NCI-H82 treated with DMSO at 0.1 percent for 48 hours (cell line): ENCODE results near the gene F10.
"Not testable (repeated sequence)": the region's sequence is repeated elsewhere in the genome, so short reads cannot be mapped to it uniquely, and the experiment has no call there.

Source experiments
- DNase-seq: peaks from one replicate; lab custom pipeline; 2025; ENCODE audit not compliant: unreplicated experiment; lab: John Stamatoyannopoulos, UW

Gene F10

GRCh38 chr13:113098162-113098732, 24.4 kb upstream of the F10 start:
- DNase-seq = no peak

- no peak for DNase-seq
Observed at GRCh38 chr13:113099142-113099541, 23.5 kb upstream of the F10 start.

DNA sequence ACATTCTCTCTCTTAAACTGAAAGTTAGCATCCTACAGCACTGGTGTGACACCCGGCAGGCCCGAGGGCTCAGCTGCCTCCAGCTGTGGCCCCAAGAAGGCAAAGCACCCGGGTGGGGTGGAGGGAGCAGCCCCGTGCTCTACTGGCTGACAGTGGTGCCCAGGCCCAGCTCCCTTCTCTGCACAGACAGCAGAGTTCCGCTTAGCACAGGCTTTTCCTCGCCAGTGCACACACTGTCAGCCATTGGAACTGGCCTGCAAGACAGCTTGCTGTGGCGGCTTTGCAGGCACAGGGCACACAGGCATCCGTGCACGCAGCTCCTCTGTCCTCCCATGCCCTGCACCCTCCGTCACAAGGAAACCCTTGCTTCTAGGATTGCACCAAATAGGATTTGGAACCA, 20.3 kb upstream of the F10 start:
- not testable (repeated sequence) for DNase-seq

GRCh38 chr13:113102727-113103126, 19.9 kb upstream of the F10 start:
- DNase-seq = no peak

GRCh38 chr13:113103646-113104045, 19.0 kb upstream of the F10 start:
- no peak for DNase-seq

- no peak for DNase-seq
Observed at GRCh38 chr13:113105032-113105920, 17.3 kb upstream of the F10 start, which contains the start of gene F7. F7 (plus strand) TSS chr13:113105791; CDS start chr13:113105842, 51 bp downstream.

- DNase-seq = no peak
Observed at GRCh38 chr13:113105921-113106452, 16.6 kb upstream of the F10 start.

GRCh38 chr13:113106711-113107351, 15.8 kb upstream of the F10 start:
- DNase-seq = no peak

GRCh38 chr13:113108521-113108920, 14.1 kb upstream of the F10 start:
- DNase-seq = not testable (repeated sequence)

GRCh38 chr13:113109151-113110047, 13.2 kb upstream of the F10 start:
- DNase-seq = no peak

GRCh38 chr13:113110048-113110851, 12.3 kb upstream of the F10 start:
- no peak for DNase-seq

DNA sequence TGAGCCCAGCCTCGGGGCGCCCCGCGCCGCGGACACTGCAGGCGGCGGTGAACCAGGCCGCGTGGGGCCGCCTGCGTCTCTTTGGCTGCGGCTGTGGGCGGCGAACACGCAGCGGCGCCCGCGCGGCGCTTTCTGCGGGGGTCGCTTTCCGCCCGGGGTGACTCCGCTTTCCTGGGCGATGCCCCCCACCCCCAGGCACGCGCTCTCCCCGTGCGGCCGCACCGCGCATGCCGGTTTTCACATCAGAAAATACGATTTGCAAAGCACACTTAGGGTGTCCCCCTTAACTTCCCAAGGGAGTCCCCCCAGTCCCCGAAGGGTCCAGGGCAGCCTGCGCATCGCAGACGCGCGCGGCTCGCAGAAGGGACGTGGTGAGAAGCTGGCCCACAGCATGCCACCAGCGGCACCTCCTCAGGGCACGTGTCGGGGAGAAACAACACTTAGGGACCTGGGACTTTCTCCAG, 11.7 kb upstream of the F10 start:
- DNase-seq = no peak

- not testable (repeated sequence) for DNase-seq
Observed at GRCh38 chr13:113111821-113112220, 10.8 kb upstream of the F10 start.

DNA sequence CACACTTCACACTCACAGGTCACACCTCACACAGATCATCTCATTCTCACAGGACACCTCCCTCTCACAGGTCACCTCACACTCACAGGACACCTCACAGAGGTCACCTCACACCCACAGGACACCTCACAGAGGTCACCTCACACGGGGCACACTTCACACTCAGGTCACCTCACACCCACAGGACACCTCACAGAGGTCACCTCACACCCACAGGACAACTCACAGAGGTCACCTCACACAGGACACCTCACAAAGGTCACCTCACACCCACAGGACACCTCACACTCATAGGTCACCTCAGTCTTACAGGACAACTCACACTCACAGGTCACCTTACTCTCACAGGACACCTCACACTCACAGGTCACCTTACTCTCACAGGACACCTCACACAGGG, 10.1 kb upstream of the F10 start:
- not testable (repeated sequence) for DNase-seq

- DNase-seq = no peak
Observed at GRCh38 chr13:113112893-113113845, 9.4 kb upstream of the F10 start.

- no peak for DNase-seq
Observed at GRCh38 chr13:113113846-113114271, 8.7 kb upstream of the F10 start.

GRCh38 chr13:113114511-113115362, 7.9 kb upstream of the F10 start:
- DNase-seq = no peak
